ENCODE data around the gene FBXW4.
"Not testable (repeated sequence)": the region's sequence is repeated elsewhere in the genome, so short reads cannot be mapped to it uniquely, and the experiment has no call there.

Gene FBXW4

DNA sequence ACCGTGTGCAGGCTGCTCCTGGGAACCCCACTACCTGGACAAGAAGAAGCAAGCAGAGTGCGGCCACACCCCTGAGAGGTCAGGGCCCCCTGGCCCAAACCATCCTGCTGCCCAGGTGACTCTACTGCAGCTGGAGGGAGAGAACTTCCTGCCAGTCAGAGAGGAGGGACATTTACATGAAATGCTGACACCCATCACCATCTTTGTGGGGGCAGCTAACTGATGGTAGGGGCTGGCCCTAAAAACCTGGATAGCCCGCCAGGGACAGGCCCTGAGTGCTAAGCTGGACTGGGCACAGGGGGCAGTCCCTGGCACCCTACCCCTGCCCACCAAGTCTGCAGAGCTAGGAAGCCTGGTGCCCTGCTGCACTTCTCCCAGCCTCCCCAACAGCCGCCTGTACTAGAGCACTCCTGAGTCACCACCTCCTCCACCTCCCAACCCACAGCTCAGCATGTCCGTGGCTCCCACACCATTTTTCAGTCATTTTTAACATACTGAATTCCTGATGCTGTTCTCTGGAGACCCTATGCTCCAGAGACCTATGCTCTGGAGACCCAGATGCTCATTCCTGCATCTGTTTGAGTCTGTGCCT lies 79.3 kb downstream of the FBXW4 start:
- DNase-seq: no peak

DNA sequence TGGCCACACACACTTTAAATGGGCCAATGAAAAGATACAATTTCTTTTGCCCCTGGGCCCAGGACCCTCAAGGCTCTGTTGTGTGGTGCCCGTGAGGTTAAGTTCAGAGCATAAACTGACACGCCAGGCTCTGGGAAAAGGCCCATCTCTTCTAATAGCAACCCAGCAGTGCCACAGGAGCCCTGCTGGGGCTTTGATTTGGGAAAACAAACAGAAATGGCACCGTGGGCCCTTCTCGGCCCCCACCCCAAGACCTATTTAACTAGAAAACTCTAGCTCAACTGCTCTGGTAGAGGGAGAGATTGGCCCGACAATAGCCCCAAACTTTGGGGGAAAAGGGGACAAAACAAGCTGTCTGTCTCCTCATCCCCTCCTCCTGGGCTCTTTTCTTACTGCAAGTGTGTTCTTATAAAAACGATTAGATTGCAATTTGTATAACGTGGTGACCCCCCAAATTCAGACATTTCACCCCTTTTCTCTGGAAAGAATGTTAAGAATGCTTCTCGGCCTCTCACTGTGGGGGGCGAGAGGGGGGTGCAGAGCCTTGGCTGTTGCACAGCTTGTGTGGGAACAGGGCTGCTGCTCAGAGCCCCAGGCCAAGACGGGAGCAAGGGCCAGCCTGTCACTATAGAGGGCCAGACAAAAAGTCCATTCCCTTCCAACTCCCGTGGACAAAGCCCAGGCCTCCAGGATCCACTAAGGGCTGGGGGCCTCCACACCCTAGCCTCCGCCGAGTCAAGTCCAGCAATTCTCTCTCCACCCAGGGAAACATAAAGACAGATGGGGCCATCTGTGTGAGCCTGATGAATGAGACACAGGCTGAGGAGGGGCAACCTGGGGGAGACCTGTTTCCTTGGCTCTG lies 80.1 kb downstream of the FBXW4 start:
- DNase-seq: no peak

GRCh38 chr10:101613646-101614045 lies 81.3 kb downstream of the FBXW4 start:
- DNase-seq: no peak

DNA sequence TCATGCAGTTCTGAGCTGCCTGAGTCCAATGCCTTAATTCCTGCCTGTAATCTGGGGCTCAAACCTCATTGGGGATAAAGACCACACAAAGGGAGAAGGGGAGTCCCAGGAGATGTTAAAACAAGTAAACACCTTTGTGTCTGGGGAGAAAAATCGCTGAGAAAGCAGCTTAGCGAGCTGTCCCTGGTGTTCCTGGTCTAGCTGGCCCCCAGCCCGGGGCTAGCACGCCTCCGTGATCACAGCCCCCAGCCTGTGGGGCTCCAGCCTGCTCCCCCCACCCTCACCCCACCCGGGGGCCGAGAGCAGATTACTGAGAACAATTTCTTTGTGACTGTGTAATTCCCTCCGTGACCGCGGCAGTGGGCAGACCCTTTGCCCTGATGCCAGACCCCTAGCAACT lies 82.1 kb downstream of the FBXW4 start:
- no peak for DNase-seq

DNA sequence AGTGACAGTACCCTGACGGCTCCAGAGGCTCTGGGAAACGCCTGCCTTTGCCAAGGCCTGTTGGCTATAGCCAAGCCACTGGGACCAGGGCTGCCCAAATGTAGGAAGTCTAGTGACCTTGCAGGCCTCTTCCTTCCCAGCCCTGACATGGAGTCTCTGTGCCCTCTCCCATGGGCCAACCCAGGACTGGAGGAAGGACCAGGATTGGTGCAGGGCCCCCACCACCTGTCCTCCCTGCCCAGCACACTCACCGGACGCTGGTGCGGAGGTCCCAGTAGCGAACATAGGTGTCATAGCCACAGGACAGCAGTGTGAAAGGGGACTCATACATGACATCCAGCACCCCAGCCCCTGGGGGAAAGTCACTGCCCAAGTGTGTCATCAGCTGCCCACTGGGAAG lies 82.9 kb downstream of the FBXW4 start:
- DNase-seq: no peak

- no peak for DNase-seq
These were observed 83.7 kb downstream of the FBXW4 start for GRCh38 chr10:101611096-101611905.

DNA sequence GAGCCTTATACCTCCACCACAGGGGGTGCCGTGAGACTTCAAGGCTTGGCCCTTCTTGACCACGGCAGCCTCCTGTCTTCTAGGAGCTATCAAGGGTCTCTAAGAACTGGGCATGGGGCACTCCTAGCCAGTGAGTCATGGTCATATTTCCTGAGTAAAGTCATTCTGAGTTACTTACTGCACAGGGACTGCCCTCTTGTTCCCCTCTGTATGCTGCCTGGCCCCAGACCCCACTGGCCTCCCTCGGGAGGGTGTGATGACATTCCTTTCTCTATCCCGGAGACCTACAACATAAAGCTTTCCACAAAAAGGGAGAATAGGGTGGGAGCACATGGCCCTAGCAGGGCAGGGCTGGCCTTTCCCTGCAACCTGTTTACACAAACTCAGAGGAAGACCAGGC lies 85.5 kb downstream of the FBXW4 start:
- no peak for DNase-seq

- no peak for DNase-seq
These were observed 87.8 kb downstream of the FBXW4 start for GRCh38 chr10:101607124-101607523.

DNA sequence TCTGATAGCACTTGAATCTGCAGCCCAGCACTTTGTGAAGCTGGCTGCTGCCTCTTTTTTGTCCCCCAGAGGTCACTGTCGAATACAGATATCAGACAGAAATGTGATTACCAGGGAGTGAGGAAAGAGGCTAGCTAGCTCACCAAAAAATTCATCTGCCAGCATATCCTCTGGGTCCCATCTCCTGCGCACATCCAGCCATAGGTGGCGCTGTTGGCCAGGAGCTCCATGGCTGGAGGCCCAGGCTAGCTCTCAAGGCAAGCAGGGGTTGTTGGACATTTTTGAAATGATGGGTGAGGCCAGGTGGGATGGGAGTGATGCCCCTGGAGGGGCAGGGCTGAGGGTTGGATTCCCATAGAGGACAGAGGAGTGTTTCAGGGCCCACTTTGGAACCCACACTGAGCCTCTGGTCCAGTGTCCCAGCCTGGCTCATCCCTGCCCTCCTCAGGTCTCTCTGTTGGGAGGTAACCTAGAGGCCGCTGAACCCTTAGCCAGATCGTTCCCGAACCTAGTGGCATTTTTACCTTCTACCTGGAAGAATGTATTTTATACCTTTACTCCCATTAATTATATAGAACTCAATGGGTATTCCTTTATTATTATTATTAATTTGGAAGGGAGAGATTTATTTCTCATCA lies 92.1 kb downstream of the FBXW4 start:
- peak; percentile 65 for DNase-seq

- no peak for DNase-seq
These were observed 93.4 kb downstream of the FBXW4 start for GRCh38 chr10:101601541-101601940.

- no peak for DNase-seq
These were observed 97.7 kb downstream of the FBXW4 start for GRCh38 chr10:101597091-101597900.

DNA sequence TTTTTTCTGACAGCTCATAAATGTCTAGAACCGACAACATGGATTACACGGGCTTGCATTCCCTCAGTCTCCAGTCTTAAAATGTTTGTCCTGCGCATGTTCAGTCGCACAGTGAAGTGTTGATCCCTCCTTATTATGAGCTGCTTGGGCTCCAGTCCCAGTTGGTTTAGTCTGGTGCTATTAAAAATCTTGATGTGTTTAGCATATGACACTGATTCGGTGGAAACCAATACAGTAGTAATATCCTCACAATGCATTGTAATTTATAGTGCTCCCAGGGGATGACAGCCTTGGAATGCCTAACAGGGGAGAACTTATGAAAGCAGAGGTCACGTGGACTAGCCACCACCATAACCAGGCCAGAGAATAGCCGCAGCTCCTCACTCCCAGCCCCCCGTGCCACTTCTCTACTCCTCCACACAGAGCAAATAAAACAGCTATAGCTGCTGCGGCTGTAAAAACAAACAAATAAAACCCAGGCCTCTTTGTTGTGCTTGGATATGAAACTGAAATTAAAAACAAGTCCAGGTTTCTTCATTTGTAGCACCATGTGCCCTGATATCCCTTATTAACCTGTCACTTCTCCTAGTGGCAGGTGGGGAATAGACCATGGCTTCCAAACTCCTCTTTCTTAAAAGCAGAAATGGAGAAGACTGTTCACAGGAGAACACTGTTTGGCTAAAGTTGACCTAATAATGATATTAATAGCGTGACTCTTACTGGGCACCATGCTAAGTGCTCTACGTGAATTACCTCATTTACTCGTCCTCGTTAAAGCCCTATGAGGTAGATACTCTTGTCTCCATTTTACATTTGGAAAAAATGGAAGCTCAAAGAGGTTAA lies 99.2 kb downstream of the FBXW4 start:
- no peak for DNase-seq

DNA sequence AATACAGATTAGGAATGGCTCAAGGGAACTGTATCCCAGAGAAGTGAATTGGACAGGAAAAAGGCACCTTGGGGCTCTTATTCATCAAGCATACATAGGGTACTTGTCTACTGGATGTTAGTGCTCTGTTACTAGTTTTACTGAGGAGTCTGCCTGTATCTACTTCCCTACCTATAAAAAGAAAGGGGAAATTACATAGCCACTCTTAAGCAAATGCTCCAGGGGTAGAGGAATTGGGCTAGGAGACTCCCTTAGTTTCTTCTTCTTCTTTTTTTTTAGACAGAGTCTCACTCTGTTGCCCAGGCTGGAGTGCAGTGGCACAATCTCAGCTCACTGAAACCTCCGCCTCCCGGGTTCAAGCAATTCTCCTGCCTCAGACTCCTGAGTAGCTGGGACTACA lies 101.6 kb downstream of the FBXW4 start:
- DNase-seq: not testable (repeated sequence)

GRCh38 chr10:101588879-101589278 lies 106.1 kb downstream of the FBXW4 start:
- DNase-seq: no peak

DNA sequence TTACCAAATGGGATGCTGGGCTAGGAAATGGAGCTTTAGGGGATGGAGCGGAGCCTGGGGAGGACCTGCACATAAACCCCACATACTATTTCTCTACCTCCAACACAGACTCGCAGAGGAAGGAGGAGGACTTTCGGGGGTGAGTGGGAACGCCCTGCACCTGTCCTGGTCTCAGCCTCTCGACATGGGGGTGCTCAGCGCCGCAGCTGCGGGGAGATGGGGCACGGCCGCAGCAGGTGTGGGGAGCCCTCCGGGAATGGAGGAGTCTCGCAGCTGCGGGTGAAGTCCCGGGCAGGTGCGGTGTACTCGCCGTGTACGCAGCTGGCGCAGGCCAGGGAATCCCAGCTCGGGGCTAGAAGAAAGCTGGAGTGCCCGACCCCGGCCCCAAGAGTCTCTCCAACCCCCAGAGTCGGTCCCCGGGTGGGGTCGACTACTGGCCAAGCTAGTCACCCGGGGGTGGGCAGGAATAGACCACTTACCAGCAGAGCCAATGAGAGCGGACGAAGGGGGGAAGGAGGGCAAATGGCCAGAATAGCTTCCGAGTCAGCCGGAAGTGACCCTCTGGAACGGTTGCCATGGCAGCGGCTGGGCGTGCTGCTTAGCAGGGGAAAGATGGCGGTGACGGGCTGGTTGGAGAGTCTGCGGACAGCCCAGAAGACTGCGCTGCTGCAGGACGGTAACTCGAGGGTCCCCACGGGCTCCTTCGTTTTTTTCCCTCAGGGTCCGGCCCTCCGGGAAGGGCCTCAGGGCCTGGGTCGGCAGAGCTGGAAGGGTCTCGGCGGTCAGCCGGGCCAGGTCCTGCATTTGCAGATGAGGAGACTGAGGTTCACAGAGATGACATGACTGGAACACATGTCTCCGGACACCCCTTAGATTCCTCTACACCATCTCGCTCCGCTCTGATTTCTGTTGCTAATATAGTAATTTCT lies 107.0 kb downstream of the FBXW4 start, which contains the start of the genes DPCD and POLL:
DPCD (plus strand) TSS at position 597 of the 929 bp plus-strand sequence; CDS start at position 613, 16 bp downstream.
POLL (minus strand) TSS at position 533 of the 929 bp plus-strand sequence. CDS start 897 bp downstream, outside the sequence.
- DNase-seq: peak; percentile 71

DNA sequence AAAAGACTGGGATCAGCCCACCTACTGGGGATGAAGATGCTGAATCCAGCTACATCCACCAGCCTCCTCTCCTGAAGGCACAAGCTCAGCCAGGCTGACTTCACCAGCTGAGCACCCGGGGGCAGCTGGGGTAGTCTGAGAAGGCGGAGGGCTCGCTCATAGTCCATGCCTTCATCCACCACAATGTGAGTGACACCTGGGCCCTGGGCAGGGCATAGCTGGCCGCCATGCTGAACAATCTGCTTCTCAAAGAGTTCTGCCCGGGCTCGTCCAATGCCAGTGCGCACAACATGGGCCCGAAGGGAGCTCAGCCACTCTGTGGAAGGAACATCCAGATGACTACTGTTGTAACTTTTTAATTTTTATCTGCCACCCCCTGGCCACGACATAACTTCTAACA lies 109.1 kb downstream of the FBXW4 start:
- no peak for DNase-seq

DNA sequence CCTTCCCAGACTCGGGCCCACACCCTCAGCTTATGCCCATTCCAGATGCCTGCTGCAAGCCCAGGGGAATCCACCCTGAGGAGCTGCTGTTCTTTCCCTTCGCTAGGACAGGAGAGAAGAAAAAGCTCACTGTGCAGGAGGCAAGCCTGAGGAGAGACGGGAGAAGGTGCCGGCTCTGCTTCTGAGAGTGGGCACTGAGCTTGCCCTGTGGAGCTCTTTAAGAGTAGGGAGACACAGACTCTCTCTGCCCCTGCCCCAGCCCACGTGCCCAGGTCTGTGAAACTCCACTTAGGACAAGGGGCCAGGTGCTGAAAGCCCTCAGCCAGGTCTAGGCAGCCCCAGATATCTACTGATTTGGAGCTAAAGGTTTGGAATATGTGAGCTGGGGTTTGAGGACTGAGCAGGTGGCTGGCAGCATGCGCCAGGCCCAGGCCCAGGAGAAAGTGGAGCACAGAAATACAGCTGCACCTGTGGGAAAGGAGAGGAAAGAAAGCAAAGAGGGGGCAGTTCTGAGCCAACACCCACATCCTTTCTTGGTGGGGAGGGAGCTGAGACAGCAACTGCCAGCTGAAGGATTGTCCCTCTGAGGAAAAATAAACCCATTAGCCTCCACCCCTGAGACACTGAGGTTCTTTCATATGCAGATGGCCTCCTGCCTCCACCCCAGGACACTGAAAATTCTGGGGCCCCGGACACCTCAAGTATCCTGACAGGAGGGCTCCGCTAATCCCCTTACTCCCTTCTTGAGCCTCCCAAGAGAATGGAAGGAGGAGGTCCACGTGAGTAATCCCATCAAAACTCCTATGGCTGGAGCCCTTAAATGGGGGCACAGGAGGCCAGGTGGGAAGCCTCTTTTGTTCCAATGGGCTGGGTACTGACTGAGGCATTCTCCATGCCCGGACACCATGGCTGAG lies 114.2 kb downstream of the FBXW4 start:
- DNase-seq: no peak

DNA sequence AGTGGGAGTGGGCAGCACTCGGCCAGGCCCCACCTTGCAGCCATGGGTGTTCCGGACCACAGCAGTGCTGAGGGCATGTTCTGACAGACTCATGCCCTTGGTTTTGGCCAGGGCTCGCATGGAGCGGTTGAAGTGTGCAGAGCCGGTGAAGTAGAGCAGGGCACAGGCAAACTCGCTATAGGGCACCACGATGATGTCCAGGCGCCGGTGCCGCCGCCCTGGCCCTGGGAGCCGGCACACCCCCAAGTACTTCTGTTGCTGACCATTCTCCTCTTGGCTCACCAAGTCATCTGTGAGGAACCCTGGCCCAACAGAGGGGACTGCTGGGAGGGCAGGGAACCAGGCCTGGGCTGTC lies 115.5 kb downstream of the FBXW4 start:
- no peak for DNase-seq
